GM12874 (cell line): ENCODE data around the gene PRCC.

Experiments used
- TF ChIP-seq, protein P1 (sequence below): IDR thresholded peaks from 2 replicates; pipeline ENCODE4 v1.5.1; 2011; ENCODE audit warnings: low read depth, mild to moderate bottlenecking, control low read depth, low read length, moderate library complexity; ENCODE audit not compliant: insufficient read depth

Gene PRCC

GRCh38 chr1:156767101-156767878 lies at the start of gene PRCC:
TSS of gene PRCC (plus strand) at chr1:156767535. CDS start at chr1:156767772, 237 bp downstream.
- TF ChIP-seq, protein P1, sequence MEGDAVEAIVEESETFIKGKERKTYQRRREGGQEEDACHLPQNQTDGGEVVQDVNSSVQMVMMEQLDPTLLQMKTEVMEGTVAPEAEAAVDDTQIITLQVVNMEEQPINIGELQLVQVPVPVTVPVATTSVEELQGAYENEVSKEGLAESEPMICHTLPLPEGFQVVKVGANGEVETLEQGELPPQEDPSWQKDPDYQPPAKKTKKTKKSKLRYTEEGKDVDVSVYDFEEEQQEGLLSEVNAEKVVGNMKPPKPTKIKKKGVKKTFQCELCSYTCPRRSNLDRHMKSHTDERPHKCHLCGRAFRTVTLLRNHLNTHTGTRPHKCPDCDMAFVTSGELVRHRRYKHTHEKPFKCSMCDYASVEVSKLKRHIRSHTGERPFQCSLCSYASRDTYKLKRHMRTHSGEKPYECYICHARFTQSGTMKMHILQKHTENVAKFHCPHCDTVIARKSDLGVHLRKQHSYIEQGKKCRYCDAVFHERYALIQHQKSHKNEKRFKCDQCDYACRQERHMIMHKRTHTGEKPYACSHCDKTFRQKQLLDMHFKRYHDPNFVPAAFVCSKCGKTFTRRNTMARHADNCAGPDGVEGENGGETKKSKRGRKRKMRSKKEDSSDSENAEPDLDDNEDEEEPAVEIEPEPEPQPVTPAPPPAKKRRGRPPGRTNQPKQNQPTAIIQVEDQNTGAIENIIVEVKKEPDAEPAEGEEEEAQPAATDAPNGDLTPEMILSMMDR = no peak

DNA sequence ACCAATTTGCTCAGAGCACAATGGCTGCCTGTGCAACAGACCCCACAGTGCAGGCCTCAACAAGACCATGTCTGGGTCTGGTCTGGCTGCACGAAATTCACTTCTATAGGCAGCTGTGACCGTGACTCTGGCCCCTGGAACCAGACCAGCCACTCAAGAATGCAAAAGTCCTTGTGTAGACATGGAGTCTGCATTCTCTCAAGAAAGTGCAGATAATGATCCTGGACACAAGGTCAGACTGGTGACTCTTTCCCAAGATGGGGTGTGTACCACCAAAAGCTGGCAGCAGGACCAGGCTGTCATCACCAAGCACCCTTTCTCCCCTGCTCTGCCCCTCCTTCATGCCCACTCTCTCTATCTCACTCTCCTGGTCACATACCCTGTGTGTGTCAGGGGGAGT lies 46.2 kb upstream of the PRCC start:
- TF ChIP-seq, protein P1 = no peak

- TF ChIP-seq, protein P1 = no peak
Measured at GRCh38 chr1:156721535-156721934, 45.8 kb upstream of the PRCC start.

DNA sequence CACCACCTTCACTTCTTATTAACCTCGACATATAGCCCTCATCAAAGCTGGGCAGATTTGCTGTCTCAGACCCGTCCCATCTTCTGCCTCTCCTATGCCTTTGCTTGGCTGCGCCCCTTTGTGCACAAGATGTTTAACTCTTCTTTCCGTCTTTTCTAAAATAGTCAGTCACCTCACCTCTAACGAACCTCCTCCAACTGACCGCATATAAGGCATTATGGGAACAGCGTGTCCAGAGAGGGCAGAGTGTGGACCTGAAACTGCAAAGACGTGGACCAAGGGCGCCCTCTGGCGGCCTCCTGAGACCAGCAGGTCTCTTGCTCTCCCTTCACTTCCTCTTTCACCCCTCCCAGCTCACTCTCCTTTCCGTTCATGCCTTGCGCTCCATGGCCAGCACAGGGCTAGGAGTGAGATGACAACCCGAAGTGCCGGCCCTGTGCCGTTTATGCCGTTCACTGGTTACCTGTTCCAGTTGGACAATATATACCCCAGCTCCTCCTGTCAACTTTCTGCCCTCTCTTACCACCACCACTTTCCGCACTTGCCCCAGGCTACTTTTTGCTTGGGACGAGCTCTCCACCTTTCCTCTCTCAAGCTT lies 41.6 kb upstream of the PRCC start:
- TF ChIP-seq, protein P1 = peak; percentile 98

- TF ChIP-seq, protein P1 = peak; percentile 65
Measured at GRCh38 chr1:156726549-156727226, 40.6 kb upstream of the PRCC start.

GRCh38 chr1:156727492-156727891 lies 39.8 kb upstream of the PRCC start:
- TF ChIP-seq, protein P1 = no peak

DNA sequence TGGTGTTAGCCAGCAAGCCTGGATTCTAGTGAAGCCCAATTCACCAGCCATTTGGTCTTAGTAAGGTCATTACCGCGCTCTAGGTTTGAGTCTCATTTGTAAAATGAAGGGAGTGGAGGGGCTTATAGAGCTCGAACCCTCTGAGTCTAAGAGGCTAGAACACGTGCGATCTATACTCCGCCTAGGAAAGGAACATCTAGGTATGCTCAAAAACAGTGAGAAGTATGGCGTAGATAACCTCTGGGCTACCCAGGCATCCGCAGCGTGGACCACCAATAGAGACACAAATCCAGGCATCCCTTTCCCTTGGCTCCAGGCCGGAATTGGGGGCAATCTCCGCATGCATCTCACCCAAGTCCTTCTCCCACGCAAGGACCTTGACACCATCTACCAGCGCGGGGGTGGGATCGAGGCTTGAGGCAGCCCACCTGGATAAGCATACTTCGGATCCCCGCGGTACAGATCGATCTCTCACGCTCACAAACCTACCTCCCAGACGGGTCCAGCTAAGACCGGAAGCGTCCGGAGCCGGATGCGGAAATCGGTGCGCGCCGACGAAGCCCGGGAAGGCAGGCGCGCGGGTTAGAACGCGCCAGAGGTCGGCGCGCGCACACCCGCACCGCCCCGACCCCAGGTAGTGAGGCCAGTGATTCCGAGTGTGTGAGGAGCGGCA lies 39.3 kb upstream of the PRCC start, which contains the start of gene METTL25B:
Gene METTL25B (plus strand): TSS at position 544 of the 673 bp plus-strand sequence. CDS start 636 bp downstream, outside the sequence.
- TF ChIP-seq, protein P1 = no peak
